DMS53 treated with DMSO at 0.1 percent for 48 hours (cell line): ENCODE results near the gene PAQR6.

Experiments
- DNase-seq: peaks from one replicate; lab custom pipeline; 2025; ENCODE audit not compliant: unreplicated experiment; lab: John Stamatoyannopoulos, UW

PAQR6 gene

DNA sequence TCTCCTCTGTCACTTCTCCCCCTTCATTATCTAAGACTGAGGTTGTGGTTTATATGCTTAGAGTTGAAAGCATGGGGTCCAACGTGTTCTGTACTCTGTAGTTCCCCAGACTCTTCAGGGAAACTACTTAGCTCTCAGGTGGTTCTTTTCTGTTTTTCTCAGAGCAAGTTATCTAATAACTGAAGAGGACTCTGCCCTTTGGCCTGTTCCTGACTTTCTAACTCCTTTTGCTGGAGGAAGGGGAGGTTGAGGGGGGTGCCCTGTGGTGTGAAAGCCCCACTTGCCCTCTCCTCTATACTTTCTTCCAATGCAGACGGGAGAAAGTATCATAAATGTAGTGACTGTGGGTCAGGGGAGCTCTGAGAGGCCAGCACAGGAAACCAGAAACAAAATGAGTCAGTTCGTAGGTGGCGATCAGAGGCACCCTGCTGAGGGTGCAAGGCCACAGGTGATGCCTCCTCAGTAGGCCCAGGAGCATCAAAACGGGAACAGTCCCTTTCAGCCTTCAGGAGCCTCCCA is 49.0 kb downstream of the PAQR6 start:
- no peak for DNase-seq

DNA sequence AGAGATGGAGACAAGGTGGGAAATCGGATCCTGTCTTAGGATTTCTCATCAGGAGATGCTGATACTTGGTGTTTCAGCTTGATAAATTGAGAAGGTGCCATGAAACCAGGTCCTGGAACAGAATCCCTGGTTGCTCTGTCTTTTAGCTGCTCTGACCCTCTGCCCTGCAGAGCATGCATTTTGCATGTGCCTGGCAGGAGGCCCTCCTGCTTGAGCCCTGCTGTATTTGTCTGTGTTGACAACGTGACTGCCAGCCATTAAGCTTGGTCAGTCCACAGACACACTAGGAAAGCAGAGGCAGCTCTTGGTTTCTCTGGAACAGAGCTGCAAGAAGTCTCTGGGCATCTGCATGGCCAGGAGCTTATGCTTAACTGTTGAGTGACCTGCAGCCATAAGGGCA is 51.4 kb downstream of the PAQR6 start:
- DNase-seq: no peak

GRCh38 chr1:156195853-156196252 is 52.0 kb downstream of the PAQR6 start:
- no peak for DNase-seq

DNA sequence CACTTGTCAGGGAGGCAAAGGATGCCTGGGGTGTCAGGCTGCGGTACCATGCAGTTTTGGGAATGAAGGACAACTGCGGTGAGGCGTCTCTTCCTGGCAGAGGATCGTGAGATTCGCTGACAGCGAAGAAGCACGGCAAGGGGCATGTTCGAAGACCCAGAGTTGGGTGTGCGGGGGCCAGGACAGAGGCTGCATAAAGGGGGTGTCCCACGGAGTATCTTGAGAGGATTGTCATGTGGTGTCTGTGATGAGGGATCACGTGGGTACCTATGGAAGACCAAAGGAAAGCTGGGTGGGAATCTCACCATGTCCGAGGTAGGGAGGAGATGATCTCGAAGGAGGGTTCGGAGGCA is 53.6 kb downstream of the PAQR6 start:
- DNase-seq: no peak

DNA sequence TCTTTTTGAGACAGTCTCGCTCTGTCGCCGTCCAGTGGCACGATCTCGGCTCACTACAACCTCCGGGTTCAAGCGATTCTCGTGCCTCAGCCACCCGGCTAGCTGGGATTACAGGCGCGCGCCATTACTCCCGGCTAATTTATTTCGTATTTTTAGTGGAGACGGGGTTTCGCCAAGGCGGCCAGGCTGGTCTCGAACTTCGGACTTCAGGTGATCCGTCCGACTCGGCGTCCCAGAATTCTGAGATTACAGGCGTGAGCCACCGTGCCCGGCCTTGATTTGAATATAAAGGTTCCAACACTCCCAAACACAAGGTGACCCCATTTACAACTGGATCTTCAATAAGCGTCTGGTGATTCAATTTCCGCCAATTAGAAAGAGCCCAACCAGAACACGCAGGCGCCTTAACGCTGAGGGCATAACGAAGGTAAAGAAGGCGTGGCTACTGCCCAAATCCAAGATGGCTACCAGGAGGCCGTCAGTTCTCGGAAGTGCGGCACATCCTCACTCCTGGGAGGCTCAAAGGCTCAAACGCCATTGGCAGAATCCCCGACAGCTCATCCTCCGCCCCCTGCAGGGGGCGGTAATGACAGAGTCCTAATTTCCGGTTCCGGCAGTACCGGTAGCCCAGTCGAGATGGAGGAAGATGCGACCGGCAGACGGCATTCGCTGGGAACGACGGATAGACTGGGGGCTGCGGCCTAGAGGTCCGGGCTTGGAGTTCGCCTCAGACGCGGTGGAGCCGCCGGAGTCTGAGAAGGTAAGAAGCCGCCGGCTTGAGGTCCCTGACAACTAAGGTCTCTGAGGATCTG is 54.2 kb downstream of the PAQR6 start, which contains the start of gene SLC25A44:
SLC25A44 (plus strand) TSS at position 617 of the 812 bp plus-strand sequence. CDS start 5,744 bp downstream, outside the sequence.
- DNase-seq: peak; percentile 96
